ENCODE results near the gene CLMN.
"Not testable (repeated sequence)": the region's sequence is repeated elsewhere in the genome, so short reads cannot be mapped to it uniquely, and the experiment has no call there.

Gene CLMN

GRCh38 chr14:95189367-95190132 is 130.2 kb downstream of the CLMN start:
- no peak for DNase-seq

- DNase-seq: no peak
Observed at GRCh38 chr14:95188380-95188779, 131.3 kb downstream of the CLMN start.

GRCh38 chr14:95185767-95186392 is 133.8 kb downstream of the CLMN start:
- DNase-seq: no peak

- DNase-seq: peak in 1 of 2 donors; percentile 23
Observed at GRCh38 chr14:95185033-95185766, 134.5 kb downstream of the CLMN start.

GRCh38 chr14:95184413-95184790 is 135.3 kb downstream of the CLMN start:
- no peak for DNase-seq

- DNase-seq: no peak
Observed at GRCh38 chr14:95183532-95184412, 135.9 kb downstream of the CLMN start.

- DNase-seq: no peak
Observed at GRCh38 chr14:95183082-95183481, 136.6 kb downstream of the CLMN start.

GRCh38 chr14:95182379-95182778 is 137.3 kb downstream of the CLMN start:
- no peak for DNase-seq

GRCh38 chr14:95180966-95181741 is 138.6 kb downstream of the CLMN start:
- no peak for DNase-seq

GRCh38 chr14:95175670-95176069 is 144.0 kb downstream of the CLMN start:
- DNase-seq: not testable (repeated sequence)

GRCh38 chr14:95174184-95174792 is 145.4 kb downstream of the CLMN start:
- DNase-seq: no peak

- no peak for DNase-seq
Observed at GRCh38 chr14:95173518-95173917, 146.2 kb downstream of the CLMN start.

- no peak for DNase-seq
Observed at GRCh38 chr14:95167177-95167576, 152.5 kb downstream of the CLMN start.

GRCh38 chr14:95165517-95165916 is 154.2 kb downstream of the CLMN start:
- no peak for DNase-seq

- DNase-seq: no peak
Observed at GRCh38 chr14:95164506-95164905, 155.2 kb downstream of the CLMN start.

GRCh38 chr14:95163666-95164065 is 156.0 kb downstream of the CLMN start:
- no peak for DNase-seq

GRCh38 chr14:95163132-95163531 is 156.6 kb downstream of the CLMN start:
- no peak for DNase-seq

- DNase-seq: no peak
Observed at GRCh38 chr14:95162641-95163040, 157.1 kb downstream of the CLMN start.

- DNase-seq: peak; percentile 93 to 94
Observed at GRCh38 chr14:95157327-95158189, 162.2 kb downstream of the CLMN start, which contains the start of gene DICER1. DICER1 (minus strand) TSS chr14:95157529; CDS start chr14:95133458, 24,071 bp downstream.

- no peak for DNase-seq
Observed at GRCh38 chr14:95157048-95157326, 162.7 kb downstream of the CLMN start.
